AG10803 (cell line): ENCODE data around the gene KCNIP4.

Experiments
- DNase-seq: peaks from one replicate; pipeline ENCODE4 v3.0.0; 2010; ENCODE audit warnings: low read depth
- H3K4me3 ChIP-seq: 2 replicates; pipeline ENCODE4 v1.5.1; 2011; ENCODE audit warnings: mild to moderate bottlenecking, low read length, control low read depth
- CTCF ChIP-seq: conservative IDR thresholded peaks from 2 replicates; pipeline ENCODE4 v1.5.1; 2011; ENCODE audit warnings: mild to moderate bottlenecking, low read length, control low read depth, inconsistent platforms

Gene KCNIP4

DNA sequence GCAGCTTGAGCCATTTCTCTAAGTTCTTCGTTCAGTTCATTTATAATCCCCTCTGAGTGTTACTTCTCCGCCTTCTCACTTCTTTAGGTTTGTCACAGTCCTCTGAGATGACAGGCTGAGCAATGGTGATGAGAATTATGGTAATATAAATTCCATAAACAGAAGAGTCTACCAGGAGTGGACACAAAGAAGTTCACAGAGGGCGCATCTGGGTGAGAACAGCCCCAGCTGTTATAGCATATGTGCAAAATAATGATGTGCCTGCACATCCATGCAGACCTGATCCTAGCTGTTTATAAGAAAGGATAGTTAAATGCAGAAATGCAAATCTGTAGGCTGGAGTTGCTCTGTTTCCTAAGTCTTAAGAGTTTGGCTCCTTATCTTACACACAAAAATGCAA is 377.5 kb downstream of the KCNIP4 start:
- TF ChIP-seq CTCF: no peak
- H3K4me3 ChIP-seq: no peak overlapping the region
- no peak for DNase-seq

GRCh38 chr4:21569638-21570037 is 378.9 kb downstream of the KCNIP4 start:
- no peak overlapping the region for H3K4me3 ChIP-seq
- no peak for TF ChIP-seq CTCF
- no peak for DNase-seq

DNA sequence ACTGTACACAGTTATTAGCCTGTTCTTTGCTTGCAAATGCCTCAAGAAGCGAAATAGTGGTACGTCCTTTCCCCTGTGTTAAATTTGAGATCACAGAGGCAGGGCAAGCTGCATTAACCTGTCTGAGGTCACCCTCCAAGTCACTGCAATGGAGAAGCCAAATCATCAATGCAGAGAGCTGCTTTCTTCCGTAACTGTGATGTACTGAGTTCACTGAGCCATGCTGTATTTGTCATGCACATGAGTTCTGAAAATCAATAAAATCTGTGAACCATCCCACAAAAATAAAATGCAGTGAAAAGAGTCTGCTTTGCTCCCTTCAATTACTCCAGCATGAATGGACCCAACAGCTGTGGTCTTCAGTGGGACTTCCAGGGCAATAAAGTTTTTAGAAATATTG is 393.5 kb downstream of the KCNIP4 start:
- DNase-seq: no peak
- no peak for TF ChIP-seq CTCF
- no peak overlapping the region for H3K4me3 ChIP-seq

DNA sequence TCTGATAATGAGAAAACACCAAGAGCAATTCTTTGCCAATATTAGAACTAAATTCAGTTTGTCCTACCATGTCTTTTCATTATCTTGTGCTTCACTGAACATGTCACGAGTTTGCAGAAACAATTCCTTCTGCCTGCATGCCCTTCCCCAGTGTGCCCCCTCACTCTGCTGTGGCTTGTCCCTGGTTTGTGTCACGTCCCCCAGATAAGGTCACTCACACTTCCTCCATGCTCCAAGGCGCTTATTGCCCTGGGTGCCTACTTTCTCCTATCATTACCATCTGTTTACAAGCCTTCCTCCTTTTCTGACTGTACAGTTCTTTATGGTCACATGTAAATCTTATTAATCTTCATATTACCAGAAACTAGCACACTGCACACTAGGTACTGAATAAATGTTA is 394.1 kb downstream of the KCNIP4 start:
- no peak overlapping the region for H3K4me3 ChIP-seq
- no peak for DNase-seq
- TF ChIP-seq CTCF: no peak

DNA sequence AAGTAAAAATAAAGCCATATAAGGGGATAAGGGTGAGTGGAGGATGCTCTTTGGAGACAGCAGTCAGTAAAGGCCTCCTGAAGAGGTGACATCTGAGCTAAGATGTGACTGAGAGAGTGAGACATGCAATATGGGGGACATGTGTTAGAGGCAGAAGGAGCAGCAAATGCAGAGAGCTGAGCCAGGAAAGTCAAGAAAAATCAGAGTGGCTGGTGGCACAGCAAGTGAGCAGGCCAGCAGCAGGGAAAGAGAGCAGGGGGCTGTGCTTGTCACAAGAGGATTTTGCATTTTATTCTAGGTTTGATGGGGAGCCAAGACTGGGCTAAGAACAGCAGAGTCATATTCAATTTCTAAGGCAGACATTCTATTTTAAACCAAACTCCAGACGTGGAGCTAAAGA is 394.5 kb downstream of the KCNIP4 start:
- H3K4me3 ChIP-seq: no peak overlapping the region
- DNase-seq: no peak
- TF ChIP-seq CTCF: no peak

- no peak for DNase-seq
- H3K4me3 ChIP-seq: no peak overlapping the region
- no peak for TF ChIP-seq CTCF
Measured at GRCh38 chr4:21552455-21552854, 396.1 kb downstream of the KCNIP4 start.

GRCh38 chr4:21544955-21545354 is 403.6 kb downstream of the KCNIP4 start:
- no peak for TF ChIP-seq CTCF
- H3K4me3 ChIP-seq: no peak overlapping the region
- no peak for DNase-seq
